ENCODE data around the gene PTPRB. TPM values are rescaled to one million over a fixed set of nuclear protein-coding genes. Genes with fewer than 3 reads are reported as not detected.

PTPRB gene
- total RNA-seq, 2 donors from 2014 or later = 11.2 to 20.3 TPM

GRCh38 chr12:70645494-70646317 is 8.5 kb upstream of the PTPRB start:
- Histone ChIP-seq H3K27ac (peak overlapping the region; percentile 17 to 31), H3K4me1 (replicated peaks) (peaks cover 21% of the 10 kb centered on the region), H3K9me3 (no peaks in the 10 kb centered on the region), H3K4me3 (no peak overlapping the region), H3K36me3 (no peaks in the 10 kb centered on the region), H3K27me3 (replicated peaks; ENCODE audit: insufficient read depth) (no peaks in the 10 kb centered on the region)
- intact Hi-C loops (cut with DNase I) = no loop called here
- WGBS = 8% methylated on average over 10 of the region's 10 CpGs
- peak; percentile 70 for DNase-seq (ENCODE audit: low spot score)
- TF ChIP-seq POLR2A (IDR thresholded peaks at IDR 0.05) = no peak
- peak; percentile 76 for TF ChIP-seq POLR2AphosphoS5 (IDR thresholded peaks at IDR 0.05)

- TF ChIP-seq POLR2AphosphoS5 (IDR thresholded peaks at IDR 0.05) (no peak), CTCF (IDR thresholded peaks at IDR 0.05) (no peak), POLR2A (IDR thresholded peaks at IDR 0.05) (no peak)
- intact Hi-C loops (cut with DNase I) = no loop called here
- Histone ChIP-seq H3K27me3 (replicated peaks; ENCODE audit: insufficient read depth) (no peaks in the 10 kb centered on the region), H3K36me3 (no peaks in the 10 kb centered on the region), H3K9me3 (no peaks in the 10 kb centered on the region), H3K4me1 (replicated peaks) (peaks cover 21% of the 10 kb centered on the region), H3K4me3 (no peak overlapping the region), H3K27ac (peak overlapping the region; percentile 31 to 40)
- no peak for DNase-seq (ENCODE audit: low spot score)
- WGBS = 26% methylated on average over 2 of the region's 2 CpGs
Measured at GRCh38 chr12:70644861-70645260, 7.6 kb upstream of the PTPRB start.

GRCh38 chr12:70643939-70644338 is 6.7 kb upstream of the PTPRB start:
- 25% methylated on average over 3 of the region's 3 CpGs for WGBS
- Histone ChIP-seq H3K36me3 (no peaks in the 10 kb centered on the region), H3K27ac (peak overlapping the region in 1 of 2 donors; percentile 40), H3K9me3 (no peaks in the 10 kb centered on the region), H3K27me3 (replicated peaks; ENCODE audit: insufficient read depth) (no peaks in the 10 kb centered on the region), H3K4me3 (no peak overlapping the region), H3K4me1 (replicated peaks) (peaks cover 29% of the 10 kb centered on the region)
- no peak for DNase-seq (ENCODE audit: low spot score)
- TF ChIP-seq POLR2A (IDR thresholded peaks at IDR 0.05) = no peak
- TF ChIP-seq POLR2AphosphoS5 (IDR thresholded peaks at IDR 0.05) = peak; percentile 78
- intact Hi-C loops (cut with DNase I) = no loop called here

- Histone ChIP-seq H3K27ac (no peak overlapping the region), H3K9me3 (no peaks in the 10 kb centered on the region), H3K4me1 (replicated peaks) (peaks cover 29% of the 10 kb centered on the region), H3K4me3 (no peak overlapping the region), H3K27me3 (replicated peaks; ENCODE audit: insufficient read depth) (no peaks in the 10 kb centered on the region), H3K36me3 (no peaks in the 10 kb centered on the region)
- WGBS = 91% methylated on average over 2 of the region's 2 CpGs
- no peak for TF ChIP-seq POLR2AphosphoS5 (IDR thresholded peaks at IDR 0.05)
- no peak for TF ChIP-seq POLR2A (IDR thresholded peaks at IDR 0.05)
- TF ChIP-seq CTCF (IDR thresholded peaks at IDR 0.05) = no peak
- intact Hi-C loops (cut with DNase I) = no loop called here
- no peak for DNase-seq (ENCODE audit: low spot score)
Measured at GRCh38 chr12:70641691-70642090, 4.5 kb upstream of the PTPRB start.

- Histone ChIP-seq H3K36me3 (no peaks in the 10 kb centered on the region), H3K4me1 (replicated peaks) (peaks cover 29% of the 10 kb centered on the region), H3K4me3 (no peak overlapping the region), H3K27ac (no peak overlapping the region), H3K9me3 (no peaks in the 10 kb centered on the region), H3K27me3 (replicated peaks; ENCODE audit: insufficient read depth) (no peaks in the 10 kb centered on the region)
- 86% methylated on average over 1 of the region's 1 CpG for WGBS
- no peak for DNase-seq (ENCODE audit: low spot score)
- intact Hi-C loops (cut with DNase I) = no loop called here
- TF ChIP-seq POLR2AphosphoS5 (IDR thresholded peaks at IDR 0.05) (no peak), POLR2A (IDR thresholded peaks at IDR 0.05) (no peak), CTCF (IDR thresholded peaks at IDR 0.05) (no peak)
Measured at GRCh38 chr12:70640901-70641300, 3.7 kb upstream of the PTPRB start.

GRCh38 chr12:70639535-70639934 is 2.3 kb upstream of the PTPRB start:
- no peak for DNase-seq (ENCODE audit: low spot score)
- no peaks in the 10 kb centered on the region for H3K27me3 ChIP-seq (replicated peaks; ENCODE audit: insufficient read depth)
- H3K4me3 ChIP-seq = no peak overlapping the region
- H3K36me3 ChIP-seq = no peaks in the 10 kb centered on the region
- H3K27ac ChIP-seq = no peak overlapping the region
- no peak for TF ChIP-seq POLR2A (IDR thresholded peaks at IDR 0.05)
- no peak for TF ChIP-seq POLR2AphosphoS5 (IDR thresholded peaks at IDR 0.05)
- no peak for TF ChIP-seq CTCF (IDR thresholded peaks at IDR 0.05)
- H3K4me1 ChIP-seq (replicated peaks) = peaks cover 22% of the 10 kb centered on the region
- intact Hi-C loops (cut with DNase I) = no loop called here
- no peaks in the 10 kb centered on the region for H3K9me3 ChIP-seq
- WGBS = 75% methylated on average over 2 of the region's 2 CpGs
